Measurements from ENCODE around the gene STX18.

DNA sequence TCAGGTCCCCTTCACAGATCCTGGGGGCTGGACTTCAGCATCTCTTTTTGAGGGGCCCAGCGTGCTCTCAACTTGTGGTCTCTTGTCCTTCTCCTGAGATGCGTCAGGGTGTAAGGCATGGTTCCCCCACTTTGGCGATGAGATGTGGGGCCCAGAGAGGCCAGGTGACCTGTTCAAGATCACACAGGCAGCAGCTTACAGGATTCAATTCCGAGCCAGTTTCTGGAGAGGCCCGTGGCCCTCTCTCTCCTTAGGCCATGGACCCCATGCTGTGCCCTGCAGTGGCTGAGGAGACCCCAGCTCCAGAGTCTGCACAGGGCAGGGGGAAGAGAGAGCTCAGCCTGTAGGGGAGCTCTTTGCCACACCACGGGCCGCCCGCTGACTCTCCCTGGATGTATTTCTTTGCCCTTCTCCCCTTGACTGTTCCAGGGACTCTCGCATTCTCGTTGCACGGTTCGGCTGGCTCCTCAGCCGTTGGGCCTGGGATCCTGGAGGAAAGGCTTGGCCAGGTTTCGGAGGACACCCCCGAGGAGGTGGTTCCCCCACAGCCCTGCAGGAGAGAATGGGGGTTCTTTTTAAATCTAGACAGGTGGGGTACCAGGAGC, 136.4 kb downstream of the STX18 start:
- TF ChIP-seq GATA2 (IDR thresholded peaks at IDR 0.05; ENCODE audit: low read depth, low read length) (no peak), GATA3 (IDR thresholded peaks at IDR 0.05; ENCODE audit: low read depth, low read length) (no peak)

All from SH-SY5Y (cell line).